Sigmoid colon (tissue), 4 donors: Measurements from ENCODE around the gene PCDHGA8.

Source experiments
- CTCF ChIP-seq, 4 experiments: fragments of 450-650 bp in 3 of 4; fragments of 200-600 bp in 1 of 4; IDR thresholded peaks; one replicate each; pipeline ENCODE4 v1.5.1; 2016 to 2019; ENCODE audit warnings: antibody characterized with exemption in 4 of 4, mild to moderate bottlenecking in 3 of 4, moderate library complexity in 2 of 4
- EP300 ChIP-seq, 4 donors: sonication (generic); formaldehyde crosslinking; IDR thresholded peaks; one replicate each; pipeline ENCODE4 v1.6.1; 2017; ENCODE audit warnings: antibody characterized with exemption in 4 of 4

GRCh38 chr5:141411575-141411974, 19.1 kb downstream of the PCDHGA8 start:
- TF ChIP-seq EP300 (IDR thresholded peaks at IDR 0.05) = no peak
- TF ChIP-seq CTCF (IDR thresholded peaks at IDR 0.05) = no peak
